GM21360 (cell line): ENCODE measurements around the gene ZNF141.
"Not testable (repeated sequence)": the region's sequence is repeated elsewhere in the genome, so short reads cannot be mapped to it uniquely, and the experiment has no call there.

Experiments used
- ATAC-seq: cut with Tn5 transposase; IDR thresholded peaks from one replicate; pipeline ENCODE4 v1.9.1; 2021; ENCODE audit warnings: mild to moderate bottlenecking, moderate library complexity; ENCODE audit not compliant: unreplicated experiment

Gene ZNF141

GRCh38 chr4:337143-337931, at the start of gene ZNF141:
Gene ZNF141, plus strand, starts transcription at chr4:337814. Its CDS starts 170 bp downstream, at chr4:337984.
- ATAC-seq: peak; percentile 90

- no peak for ATAC-seq
These were observed 48.7 kb upstream of the ZNF141 start for GRCh38 chr4:288891-289290.

- ATAC-seq: no peak
These were observed 42.9 kb upstream of the ZNF141 start for GRCh38 chr4:294732-295131.

DNA sequence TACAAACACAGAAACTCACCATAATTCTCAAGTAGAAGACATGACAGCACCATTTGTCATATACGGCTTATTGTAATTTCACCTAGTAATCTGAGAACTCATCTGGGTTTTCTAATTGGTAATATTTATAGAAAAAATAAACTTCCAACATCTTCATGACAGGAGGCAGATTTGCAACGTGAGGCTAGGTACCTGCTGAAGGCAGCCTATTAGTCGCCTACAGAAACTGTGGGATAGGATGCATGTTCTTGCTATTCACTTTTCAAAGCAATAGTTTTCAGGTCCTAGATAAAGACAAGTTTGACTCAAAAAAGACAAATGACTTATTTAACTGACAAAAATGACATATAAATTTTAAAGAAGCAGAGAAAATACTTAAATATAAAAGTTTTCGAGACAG, 35.2 kb upstream of the ZNF141 start:
- ATAC-seq: no peak

DNA sequence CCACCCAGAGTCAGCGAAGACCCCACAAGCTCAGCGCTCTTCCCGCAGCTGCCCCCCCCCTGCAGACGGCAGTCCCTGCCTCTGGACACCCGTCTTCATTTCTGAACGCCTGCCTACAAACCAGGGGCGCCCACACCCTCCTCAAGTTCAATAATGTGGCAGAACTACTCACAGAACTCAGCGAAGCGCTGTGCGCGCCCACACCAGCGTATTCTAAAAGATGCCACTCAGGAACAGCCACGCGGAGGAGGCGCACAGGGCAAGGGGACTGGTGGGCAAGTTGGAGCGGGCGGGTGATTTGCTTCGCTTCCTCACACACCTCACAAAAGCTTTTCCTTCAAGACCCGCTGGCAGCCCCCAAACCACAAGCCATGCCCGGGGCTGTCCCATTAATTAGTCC, 33.1 kb upstream of the ZNF141 start:
- not testable (repeated sequence) for ATAC-seq

DNA sequence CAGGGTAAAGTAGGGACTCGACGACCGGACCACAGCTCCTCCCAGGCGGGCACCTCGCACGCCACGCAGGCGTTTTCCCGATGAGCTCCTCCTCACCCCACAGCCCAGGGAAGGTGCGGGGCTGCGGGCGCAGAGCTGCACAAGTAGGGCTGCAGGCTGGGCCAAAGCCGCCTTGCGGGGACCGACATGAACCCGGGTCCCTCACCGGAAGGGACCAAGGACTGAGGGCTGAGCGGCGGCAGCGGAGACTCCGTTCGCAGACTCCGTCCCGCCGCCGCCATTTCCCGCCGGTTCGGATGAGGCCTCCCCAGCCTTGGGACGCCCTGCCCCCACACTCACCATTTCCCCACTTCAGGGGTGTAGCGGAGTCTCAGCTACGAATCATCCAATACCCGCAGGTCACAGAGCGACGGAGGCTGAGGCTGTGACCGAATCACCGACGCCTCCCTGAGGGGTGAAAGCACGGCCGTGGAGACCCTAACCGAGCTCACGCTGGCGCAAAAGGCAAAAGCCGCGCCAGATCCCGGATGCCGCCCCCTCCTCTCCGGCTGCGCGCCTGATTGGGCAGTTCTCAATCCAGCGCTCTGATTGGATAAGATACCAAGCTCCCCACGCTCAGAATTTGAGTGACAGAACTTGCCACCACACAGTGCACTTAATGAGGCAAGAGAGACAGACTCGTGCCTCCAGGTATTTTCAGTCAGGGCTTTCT, 32.5 kb upstream of the ZNF141 start, which contains the start of gene ZNF732:
TSS of gene ZNF732 (minus strand) at position 506 of the 712 bp plus-strand sequence. CDS start at position 342, 164 bp downstream.
- no peak for ATAC-seq

DNA sequence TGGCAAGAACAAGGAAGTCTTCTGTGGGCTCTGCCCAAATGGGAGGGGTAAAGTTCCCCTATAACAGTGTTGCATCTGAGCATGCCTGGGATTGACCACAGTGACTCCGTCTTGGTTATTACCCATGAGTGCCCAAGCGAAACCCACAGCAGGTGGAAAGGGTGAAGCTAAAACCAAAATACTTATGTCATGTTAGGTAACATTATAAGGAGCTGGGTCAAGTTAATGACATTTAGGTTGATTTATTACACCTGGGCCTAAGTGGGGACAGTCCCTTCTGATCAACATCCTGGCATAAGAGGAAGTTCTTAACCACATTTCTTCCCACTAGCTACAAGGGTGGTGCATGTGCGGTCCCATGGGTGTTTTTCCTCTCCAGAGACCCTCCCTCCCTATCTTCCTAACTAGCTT, 31.1 kb upstream of the ZNF141 start:
- ATAC-seq: peak; percentile 88

DNA sequence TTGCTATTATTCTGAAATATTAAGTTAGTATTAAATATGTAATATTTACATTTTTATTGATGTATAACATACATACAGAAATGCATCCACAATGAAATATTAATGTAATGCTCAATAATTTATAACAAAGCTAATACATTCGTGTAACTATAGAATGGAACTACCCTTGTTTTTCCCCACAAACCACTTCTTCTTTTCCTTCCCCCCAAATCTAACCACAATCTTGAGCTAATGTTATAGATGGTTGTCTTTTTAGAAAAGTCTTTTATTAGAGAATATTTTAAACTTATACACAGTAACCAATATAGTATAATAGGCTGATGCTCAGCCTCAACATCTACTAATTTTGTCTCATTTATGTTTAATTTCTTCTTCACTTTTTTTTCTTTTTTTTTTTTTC, 27.8 kb upstream of the ZNF141 start:
- no peak for ATAC-seq

DNA sequence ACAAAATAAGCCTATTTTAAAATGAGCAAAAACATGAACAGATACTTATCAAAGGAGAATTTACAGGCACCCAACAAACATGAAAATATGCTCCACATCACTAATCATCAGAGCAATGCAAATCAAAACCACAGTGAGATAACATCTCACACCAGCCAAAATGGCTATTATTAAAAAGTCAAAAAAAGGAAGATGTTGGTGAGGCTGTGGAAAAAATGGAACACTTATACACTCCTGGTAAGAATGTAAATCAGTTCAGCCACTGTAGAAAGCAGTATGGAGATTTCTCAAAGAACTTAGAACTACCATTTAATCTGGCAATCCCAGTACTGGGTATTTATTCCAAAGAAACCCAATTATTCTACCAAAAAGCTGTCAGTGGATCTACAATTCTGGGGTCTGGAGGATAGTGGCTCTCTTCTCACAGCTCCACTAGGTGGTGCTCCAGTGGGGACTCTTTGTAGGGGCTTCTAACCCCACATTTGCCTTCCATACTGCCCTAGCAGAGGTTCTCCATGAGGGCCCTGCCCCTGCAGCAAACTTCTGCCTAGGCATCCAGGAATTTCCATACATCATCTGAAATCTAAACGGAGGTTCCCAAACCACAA, 23.2 kb upstream of the ZNF141 start:
- ATAC-seq: no peak

GRCh38 chr4:328729-329128, 8.9 kb upstream of the ZNF141 start:
- no peak for ATAC-seq

- no peak for ATAC-seq
These were observed 2.1 kb upstream of the ZNF141 start for GRCh38 chr4:335515-335914.

DNA sequence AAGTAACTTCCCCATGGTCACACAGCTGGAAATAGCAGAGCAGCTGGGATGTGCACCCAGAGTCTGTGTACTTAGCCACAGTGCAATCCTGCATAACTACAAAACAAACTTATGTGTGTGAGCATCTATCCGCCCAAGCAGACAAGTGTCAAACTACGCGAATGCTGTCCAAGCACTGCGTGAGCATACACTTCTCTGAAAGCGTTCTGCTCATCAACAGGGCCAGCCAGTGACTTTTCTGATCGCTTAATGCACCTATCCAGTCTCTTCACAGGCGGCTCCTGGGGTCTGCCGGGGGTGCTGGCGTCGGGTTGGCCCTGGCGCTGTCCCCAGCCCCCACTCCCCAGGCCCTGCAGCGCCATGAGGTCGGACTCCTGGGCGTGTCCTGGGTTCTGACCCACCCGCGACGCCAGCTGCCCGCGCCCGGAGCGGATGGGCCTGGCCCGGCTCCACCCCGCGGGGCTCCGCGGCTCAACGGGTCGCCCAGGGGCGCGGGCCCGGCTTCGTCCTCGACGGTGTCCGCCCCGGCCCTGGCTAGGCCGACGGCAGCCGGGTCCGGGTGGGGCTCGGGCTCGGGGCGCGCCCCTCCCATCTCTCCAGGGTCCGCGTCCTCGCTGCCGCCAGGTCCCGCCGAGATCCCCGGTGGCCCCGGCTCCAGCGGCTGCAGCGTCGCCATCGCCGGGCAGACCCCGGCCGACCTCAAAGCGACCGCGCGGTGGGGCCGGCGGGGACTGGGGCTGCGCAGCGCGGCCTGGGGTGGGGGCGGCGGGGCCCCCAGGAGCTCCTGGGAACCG, 1.3 kb upstream of the ZNF141 start:
- ATAC-seq: no peak

DNA sequence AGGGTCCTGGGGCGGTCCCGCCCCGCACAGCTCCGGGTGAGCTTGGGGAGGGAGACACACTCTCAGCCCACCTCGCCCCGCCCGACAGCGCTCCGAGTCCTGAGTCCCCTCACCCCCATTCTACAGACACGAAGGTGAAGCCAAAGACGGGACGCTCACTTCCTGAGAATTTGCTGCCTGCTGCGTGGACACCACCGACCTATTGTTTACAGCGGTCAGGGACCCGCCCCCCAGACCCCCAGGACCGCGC, 796 bp upstream of the ZNF141 start:
- ATAC-seq: no peak

DNA sequence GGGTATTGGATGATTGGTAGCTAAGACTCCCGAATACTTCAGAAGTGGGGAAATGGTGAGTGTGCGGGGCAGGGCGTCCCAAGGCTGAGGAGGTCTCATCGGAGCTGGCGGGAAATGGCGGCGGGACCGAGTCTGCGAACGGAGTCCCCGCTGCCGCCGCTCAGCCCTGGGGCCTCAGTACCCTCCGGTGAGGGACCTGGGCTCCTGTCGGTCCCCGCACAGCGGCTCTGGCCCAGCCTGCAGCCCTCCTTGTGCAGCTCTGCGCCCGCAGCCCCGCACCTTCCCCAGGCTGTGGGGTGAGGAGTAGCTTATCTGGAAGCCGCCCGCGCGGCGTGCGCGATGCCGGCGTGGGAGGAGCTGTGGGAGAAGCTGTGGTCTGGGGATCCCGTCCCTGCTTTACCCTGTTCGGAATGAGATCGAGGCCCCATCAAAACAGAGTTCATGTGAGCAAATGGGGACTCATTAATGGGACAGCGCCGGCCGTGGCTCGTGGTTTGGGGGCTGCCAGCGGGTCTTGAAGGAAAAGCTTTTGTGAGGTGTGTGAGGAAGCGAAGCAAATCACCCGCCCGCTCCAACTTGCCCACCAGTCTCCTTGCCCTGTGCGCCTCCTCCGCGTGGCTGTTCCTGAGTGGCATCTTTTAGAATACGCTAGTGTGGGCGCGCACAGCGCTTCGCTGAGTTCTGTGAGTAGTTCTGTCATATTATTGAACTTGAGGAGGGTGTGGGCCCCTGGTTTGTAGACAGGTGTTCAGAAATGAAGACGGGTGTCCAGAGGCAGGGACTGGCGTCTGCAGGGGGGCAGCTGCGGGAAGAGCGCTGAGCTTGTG, 531 bp downstream of the ZNF141 start:
- peak; percentile 23 for ATAC-seq

DNA sequence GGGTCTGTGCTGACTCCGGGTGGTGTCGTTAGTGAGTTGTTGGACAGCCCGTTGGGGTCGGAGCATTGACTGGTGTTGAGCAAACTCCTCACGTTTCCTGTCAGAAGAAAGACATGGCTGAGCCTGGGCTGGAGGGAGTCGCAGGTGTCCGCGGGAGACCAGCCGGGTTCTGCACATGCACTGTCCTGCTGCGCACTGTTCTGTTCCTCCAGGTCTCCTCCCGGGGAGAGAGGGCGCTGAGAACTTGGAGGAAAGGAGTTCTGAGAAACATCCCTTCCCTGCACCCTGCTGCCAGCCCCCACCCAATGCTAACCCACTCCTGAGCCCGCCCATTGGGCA, 1.1 kb downstream of the ZNF141 start:
- ATAC-seq: no peak

GRCh38 chr4:340011-340410, 2.4 kb downstream of the ZNF141 start:
- ATAC-seq: no peak

DNA sequence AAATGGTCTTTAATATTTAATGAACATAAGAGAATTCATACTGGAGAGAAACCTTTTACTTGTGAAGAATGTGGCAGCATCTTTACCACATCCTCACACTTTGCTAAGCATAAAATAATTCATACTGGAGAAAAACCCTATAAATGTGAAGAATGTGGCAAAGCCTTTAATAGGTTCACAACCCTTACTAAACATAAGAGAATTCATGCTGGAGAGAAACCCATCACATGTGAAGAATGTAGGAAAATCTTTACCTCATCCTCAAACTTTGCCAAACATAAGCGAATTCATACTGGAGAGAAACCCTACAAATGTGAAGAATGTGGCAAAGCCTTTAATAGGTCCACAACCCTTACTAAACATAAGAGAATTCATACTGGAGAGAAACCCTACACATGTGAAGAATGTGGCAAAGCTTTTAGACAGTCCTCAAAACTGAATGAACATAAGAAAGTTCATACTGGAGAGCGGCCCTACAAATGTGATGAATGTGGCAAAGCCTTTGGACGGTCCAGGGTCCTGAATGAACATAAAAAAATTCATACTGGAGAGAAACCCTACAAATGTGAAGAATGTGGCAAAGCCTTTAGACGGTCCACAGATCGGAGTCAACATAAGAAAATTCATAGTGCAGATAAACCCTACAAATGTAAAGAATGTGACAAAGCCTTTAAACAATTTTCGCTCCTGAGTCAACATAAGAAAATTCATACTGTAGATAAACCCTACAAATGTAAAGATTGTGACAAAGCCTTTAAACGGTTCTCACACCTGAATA, 35.6 kb downstream of the ZNF141 start:
- no peak for ATAC-seq

GRCh38 chr4:374298-375160, 36.9 kb downstream of the ZNF141 start:
- no peak for ATAC-seq
